Activated CD8-positive, alpha-beta T cell treated with anti-CD3 and anti-CD28 coated beads for 36 hours (primary cell): ENCODE data around the gene PCDHGB7. TPM values are rescaled to one million over a fixed set of nuclear protein-coding genes. Genes with fewer than 3 reads are reported as not detected.
"Not testable (repeated sequence)": the region's sequence is repeated elsewhere in the genome, so short reads cannot be mapped to it uniquely, and the experiment has no call there.

Experiments
- ATAC-seq: fragments of 200-7000 bp; cut with Tn5 transposase; one replicate; pipeline ENCODE4 v1.10.0; 2021; ENCODE audit warnings: mild to moderate bottlenecking, moderate library complexity
- CTCF ChIA-PET: fragments of 350-600 bp; sonication (Branson Sonifier 250); formaldehyde crosslinking; loops from one replicate; lab custom pipeline; 2021; ENCODE audit warnings: antibody characterized with exemption; lab: Charles Lee
- POLR2A ChIA-PET: fragments of 350-600 bp; sonication (Branson Sonifier 250); formaldehyde crosslinking; loops from one replicate; lab custom pipeline; 2021; ENCODE audit warnings: antibody characterized with exemption; lab: Charles Lee
- DNase-seq: peaks from one replicate; pipeline ENCODE4 v3.0.0-alpha.2; 2020
- H3K27ac Mint-ChIP-seq: one replicate; pipeline ENCODE4 v1.8.0; 2021; ENCODE audit warnings: mild to moderate bottlenecking, mixed read lengths
- H3K27me3 Mint-ChIP-seq: one replicate; pipeline ENCODE4 v1.8.0; 2021; ENCODE audit warnings: mixed read lengths
- H3K36me3 Mint-ChIP-seq: one replicate; pipeline ENCODE4 v1.8.0; 2021; ENCODE audit warnings: low read depth, mixed read lengths
- H3K4me1 Mint-ChIP-seq: one replicate; pipeline ENCODE4 v1.8.0; 2021; ENCODE audit warnings: low read depth, mixed read lengths
- H3K4me3 Mint-ChIP-seq: one replicate; pipeline ENCODE4 v1.8.0; 2021; ENCODE audit warnings: mild to moderate bottlenecking, moderate library complexity, mixed read lengths
- H3K9me3 Mint-ChIP-seq: one replicate; pipeline ENCODE4 v1.8.0; 2021; ENCODE audit warnings: mixed read lengths
- intact Hi-C: fragments of 100-400 bp; cut with micrococcal nuclease; formaldehyde crosslinking; loops from one replicate; pipeline ENCODE4 v1.10.0; 2022
- total RNA-seq, 2 experiments: library from RNA; stranded (reverse); gene quantifications; one replicate each; pipeline ENCODE4 v1.2.3, GENCODE V29; 2021
- TF ChIP-seq, protein P1 (sequence below): fragments of 200-600 bp; IDR thresholded peaks from one replicate; pipeline ENCODE4 v1.8.0; 2022; ENCODE audit warnings: antibody characterized with exemption, mild to moderate bottlenecking

The PCDHGB7 gene
- total RNA-seq, 2 experiments from 2014 or later, result not detected

DNA sequence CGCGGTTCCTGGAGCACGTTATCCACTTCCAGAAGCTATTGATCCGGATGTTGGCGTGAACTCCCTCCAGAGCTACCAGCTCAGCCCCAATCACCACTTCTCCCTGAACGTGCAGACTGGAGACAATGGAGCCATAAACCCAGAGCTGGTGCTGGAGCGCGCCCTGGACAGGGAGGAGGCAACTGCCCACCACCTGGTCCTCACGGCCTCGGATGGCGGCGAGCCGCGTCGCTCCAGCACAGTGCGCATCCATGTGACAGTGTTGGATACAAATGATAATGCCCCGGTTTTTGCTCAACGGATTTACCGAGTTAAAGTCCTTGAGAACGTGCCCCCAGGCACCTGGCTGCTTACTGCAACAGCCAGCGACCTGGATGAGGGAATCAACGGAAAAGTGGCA, 14.1 kb upstream of the PCDHGB7 start:
- Mint-ChIP-seq H3K4me1 (no peaks in the 10 kb centered on the region), H3K9me3 (peaks cover 28% of the 10 kb centered on the region), H3K36me3 (peaks cover 22% of the 10 kb centered on the region), H3K4me3 (no peak overlapping the region), H3K27ac (no peak overlapping the region), H3K27me3 (peaks cover 66% of the 10 kb centered on the region)
- no peak for DNase-seq
- ChIA-PET POLR2A (no interaction called here), CTCF (interaction anchor here (0.6 to 2.0 kb wide), 10 partner anchors 10 to 166 kb away, joined by 3 to 19 read pairs (median 4); partner anchors contain the start of genes PCDHB15, PCDHGA10, PCDHGA11 and PCDHGA12)
- intact Hi-C loops, result no loop called here
- no peak for ATAC-seq
- TF ChIP-seq, protein P1, sequence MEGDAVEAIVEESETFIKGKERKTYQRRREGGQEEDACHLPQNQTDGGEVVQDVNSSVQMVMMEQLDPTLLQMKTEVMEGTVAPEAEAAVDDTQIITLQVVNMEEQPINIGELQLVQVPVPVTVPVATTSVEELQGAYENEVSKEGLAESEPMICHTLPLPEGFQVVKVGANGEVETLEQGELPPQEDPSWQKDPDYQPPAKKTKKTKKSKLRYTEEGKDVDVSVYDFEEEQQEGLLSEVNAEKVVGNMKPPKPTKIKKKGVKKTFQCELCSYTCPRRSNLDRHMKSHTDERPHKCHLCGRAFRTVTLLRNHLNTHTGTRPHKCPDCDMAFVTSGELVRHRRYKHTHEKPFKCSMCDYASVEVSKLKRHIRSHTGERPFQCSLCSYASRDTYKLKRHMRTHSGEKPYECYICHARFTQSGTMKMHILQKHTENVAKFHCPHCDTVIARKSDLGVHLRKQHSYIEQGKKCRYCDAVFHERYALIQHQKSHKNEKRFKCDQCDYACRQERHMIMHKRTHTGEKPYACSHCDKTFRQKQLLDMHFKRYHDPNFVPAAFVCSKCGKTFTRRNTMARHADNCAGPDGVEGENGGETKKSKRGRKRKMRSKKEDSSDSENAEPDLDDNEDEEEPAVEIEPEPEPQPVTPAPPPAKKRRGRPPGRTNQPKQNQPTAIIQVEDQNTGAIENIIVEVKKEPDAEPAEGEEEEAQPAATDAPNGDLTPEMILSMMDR, result no peak

DNA sequence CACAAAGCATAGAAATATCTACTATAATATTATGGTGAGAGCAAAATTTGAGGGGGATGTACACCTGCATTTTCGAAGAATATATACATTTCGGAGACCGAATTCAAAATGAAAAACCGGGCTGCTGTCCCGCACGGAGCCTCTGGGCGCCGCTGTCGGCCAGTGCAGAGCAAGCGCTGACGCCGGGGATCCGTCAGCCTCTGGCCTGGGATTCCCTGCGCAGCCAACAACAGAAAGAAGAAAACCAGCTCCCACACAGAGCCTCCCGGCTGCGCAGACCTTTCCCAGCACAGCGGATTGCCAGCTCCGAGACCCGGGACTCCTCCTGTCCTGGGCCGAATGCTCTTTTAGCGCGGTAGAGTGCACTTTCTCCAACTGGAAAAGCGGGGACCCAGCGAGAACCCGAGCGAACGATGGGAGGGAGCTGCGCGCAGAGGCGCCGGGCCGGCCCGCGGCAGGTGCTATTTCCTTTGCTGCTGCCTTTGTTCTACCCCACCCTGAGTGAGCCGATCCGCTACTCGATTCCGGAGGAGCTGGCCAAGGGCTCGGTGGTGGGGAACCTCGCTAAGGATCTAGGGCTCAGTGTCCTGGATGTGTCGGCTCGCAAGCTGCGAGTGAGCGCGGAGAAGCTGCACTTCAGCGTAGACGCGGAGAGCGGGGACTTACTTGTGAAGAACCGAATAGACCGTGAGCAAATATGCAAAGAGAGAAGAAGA, 9.5 kb upstream of the PCDHGB7 start, which contains the start of gene PCDHGB6:
PCDHGB6 (plus strand) TSS at position 232 of the 716 bp plus-strand sequence; CDS start at position 414, 182 bp downstream.
- DNase-seq, result peak; percentile 52
- ATAC-seq, result peak; percentile 82
- TF ChIP-seq, protein P1, result peak; percentile 55
- CTCF ChIA-PET, result interaction anchor here (0.6 to 4.3 kb wide), 15 partner anchors 10 to 177 kb away, joined by 3 to 20 read pairs (median 4); partner anchors contain the start of genes PCDHGA11, PCDHGB3, PCDHGB5 and PCDHGB7
- Mint-ChIP-seq H3K27me3 (peaks cover 72% of the 10 kb centered on the region), H3K4me3 (peak within 1 kb of the TSS; percentile 37), H3K9me3 (peaks cover 25% of the 10 kb centered on the region), H3K36me3 (peaks cover 15% of the 10 kb centered on the region)
- H3K27ac Mint-ChIP-seq, intact Hi-C loops, H3K4me1 Mint-ChIP-seq: not testable (repeated sequence)
- POLR2A ChIA-PET, result interaction anchor here (0.7 kb wide), 1 partner anchor 293 kb away, joined by 3 read pairs; no protein-coding TSS in a partner anchor

DNA sequence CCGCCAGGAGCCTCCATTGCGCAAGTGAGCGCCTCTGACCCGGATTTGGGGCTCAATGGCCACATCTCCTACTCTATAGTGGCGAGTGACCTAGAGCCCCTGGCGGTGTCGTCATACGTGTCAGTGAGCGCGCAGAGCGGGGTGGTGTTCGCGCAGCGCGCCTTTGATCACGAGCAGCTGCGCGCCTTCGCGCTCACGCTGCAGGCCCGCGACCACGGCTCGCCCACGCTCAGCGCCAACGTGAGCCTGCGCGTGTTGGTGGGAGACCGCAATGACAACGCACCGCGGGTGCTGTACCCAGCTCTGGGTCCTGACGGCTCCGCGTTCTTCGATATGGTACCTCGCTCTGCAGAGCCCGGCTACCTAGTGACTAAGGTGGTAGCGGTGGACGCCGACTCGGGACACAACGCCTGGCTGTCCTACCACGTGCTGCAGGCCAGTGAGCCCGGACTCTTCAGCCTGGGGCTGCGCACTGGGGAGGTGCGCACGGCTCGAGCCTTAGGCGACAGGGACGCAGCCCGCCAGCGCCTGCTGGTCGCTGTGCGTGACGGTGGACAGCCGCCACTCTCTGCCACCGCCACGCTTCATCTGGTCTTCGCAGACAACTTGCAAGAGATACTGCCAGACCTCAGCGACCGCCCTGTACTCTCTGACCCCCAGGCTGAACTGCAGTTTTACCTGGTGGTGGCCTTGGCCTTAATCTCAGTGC, 7.7 kb upstream of the PCDHGB7 start:
- CTCF ChIA-PET, result no interaction called here

DNA sequence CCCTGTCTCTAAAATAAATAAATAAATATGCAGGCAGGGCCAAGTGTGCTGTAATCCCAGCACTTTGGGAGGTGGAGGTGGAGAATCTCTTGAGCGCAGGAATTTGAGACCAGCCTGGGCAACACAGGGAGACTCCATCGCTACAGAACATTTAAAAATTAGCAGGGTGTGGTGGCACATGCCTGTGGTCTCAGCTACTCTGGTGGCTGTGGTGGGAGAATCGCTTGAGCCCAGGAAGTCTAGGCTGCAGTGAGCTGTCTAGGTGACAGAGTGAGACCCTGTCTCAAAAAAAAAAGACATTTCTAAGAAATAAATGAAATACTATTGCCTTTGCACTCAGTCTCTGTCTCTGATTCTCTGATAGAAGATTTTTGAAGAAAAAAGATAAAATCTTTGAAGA, 5.9 kb upstream of the PCDHGB7 start:
- Mint-ChIP-seq H3K27ac (no peak overlapping the region), H3K9me3 (peaks cover 28% of the 10 kb centered on the region), H3K4me3 (no peak overlapping the region), H3K4me1 (peaks cover 12% of the 10 kb centered on the region), H3K27me3 (peaks cover 70% of the 10 kb centered on the region), H3K36me3 (peaks cover 25% of the 10 kb centered on the region)
- intact Hi-C loops, result loop anchor here (5.0 kb wide), 2 partner anchors 101 to 146 kb away; no protein-coding TSS in a partner anchor
- ChIA-PET POLR2A (no interaction called here), CTCF (interaction anchor here (3.3 to 3.7 kb wide), 2 partner anchors 9 to 100 kb away, joined by 19 to 45 read pairs; partner anchors contain the start of gene PCDHGA9)
- DNase-seq, result no peak
- TF ChIP-seq, protein P1, result no peak
- no peak for ATAC-seq

More for the DNA sequence above, 7.7 kb upstream of the PCDHGB7 start:
- POLR2A ChIA-PET, result no interaction called here
- intact Hi-C loops, result loop anchor here (5.0 kb wide), 2 partner anchors 103 to 148 kb away; no protein-coding TSS in a partner anchor
- H3K36me3 Mint-ChIP-seq, result peaks cover 22% of the 10 kb centered on the region
- H3K4me1 Mint-ChIP-seq, result peaks cover 8% of the 10 kb centered on the region
- TF ChIP-seq, protein P1, result no peak
- no peak overlapping the region for H3K27ac Mint-ChIP-seq
- DNase-seq (no peak), ATAC-seq (no peak)
- H3K4me3 Mint-ChIP-seq, result no peak overlapping the region
- H3K27me3 Mint-ChIP-seq, result peaks cover 73% of the 10 kb centered on the region
- H3K9me3 Mint-ChIP-seq, result peaks cover 26% of the 10 kb centered on the region
